Neural cell (in vitro differentiated cells): ENCODE data around the gene MXI1. TPM values are rescaled to one million over a fixed set of nuclear protein-coding genes. Genes with fewer than 3 reads are reported as not detected.
"Not testable (repeated sequence)": the region's sequence is repeated elsewhere in the genome, so short reads cannot be mapped to it uniquely, and the experiment has no call there.

Experiments
- H2AFZ ChIP-seq: fragments of 200-600, 300-800 bp; sonication (generic), shearing (Covaris generic); 2 replicates; pipeline ENCODE4 v1.6.0; 2014; ENCODE audit warnings: low read depth, mild to moderate bottlenecking, antibody characterized with exemption, low read length, moderate library complexity
- H3F3A ChIP-seq: fragments of 200-600 bp; shearing (Covaris generic); 2 replicates; pipeline ENCODE4 v1.6.1; 2016; ENCODE audit warnings: mild to moderate bottlenecking, moderate library complexity, mixed read lengths, antibody characterized with exemption, low read length; ENCODE audit not compliant: insufficient read depth, poor library complexity, severe bottlenecking
- H3K27ac ChIP-seq: fragments of 200-600, 300-800 bp; sonication (generic), shearing (Covaris generic); 2 replicates; pipeline ENCODE4 v1.5.1; 2014; ENCODE audit warnings: mild to moderate bottlenecking, low read length, moderate library complexity
- H3K27me3 ChIP-seq: fragments of 300-800, 200-600 bp; sonication (generic), shearing (Covaris generic); 2 replicates; pipeline ENCODE4 v1.6.0; 2014; ENCODE audit warnings: mild to moderate bottlenecking, low read depth, low read length, moderate library complexity; ENCODE audit not compliant: insufficient read depth
- H3K36me3 ChIP-seq: fragments of 300-800, 200-600 bp; sonication (generic), shearing (Covaris generic); 2 replicates; pipeline ENCODE4 v1.5.1; 2014; ENCODE audit warnings: mild to moderate bottlenecking, antibody characterized with exemption, low read length, moderate library complexity; ENCODE audit not compliant: insufficient read depth
- H3K4me2 ChIP-seq: fragments of 300-800, 200-600 bp; sonication (generic), shearing (Covaris generic); 2 replicates; pipeline ENCODE4 v1.6.0; 2014; ENCODE audit warnings: mild to moderate bottlenecking, low read length
- H3K4me3 ChIP-seq: fragments of 300-800, 200-600 bp; sonication (generic), shearing (Covaris generic); 2 replicates; pipeline ENCODE4 v1.5.1; 2014; ENCODE audit warnings: mild to moderate bottlenecking, low read length, moderate library complexity
- H3K79me2 ChIP-seq: fragments of 200-600 bp; shearing (Covaris generic); replicated peaks from 2 replicates; pipeline ENCODE4 v1.6.0; 2014; ENCODE audit warnings: mild to moderate bottlenecking, low read length, moderate library complexity; ENCODE audit not compliant: insufficient read depth
- H3K9ac ChIP-seq: fragments of 300-800, 200-600 bp; sonication (generic), shearing (Covaris generic); 2 replicates; pipeline ENCODE4 v1.6.1; 2016; ENCODE audit warnings: mild to moderate bottlenecking, low read length, mixed read lengths
- H3K9me2 ChIP-seq: fragments of 200-600 bp; shearing (Covaris generic); 2 replicates; pipeline ENCODE4 v1.6.1; 2016; ENCODE audit warnings: mild to moderate bottlenecking, low read length, mixed read lengths; ENCODE audit not compliant: insufficient read depth
- H3K9me3 ChIP-seq: fragments of 200-600, 300-800 bp; sonication (generic), shearing (Covaris generic); 2 replicates; pipeline ENCODE4 v1.6.1; 2016; ENCODE audit warnings: mild to moderate bottlenecking, mixed run types, low read length, moderate library complexity, mixed read lengths
- H4K20me1 ChIP-seq: fragments of 200-600 bp; shearing (Covaris generic); 2 replicates; pipeline ENCODE4 v1.6.1; 2016; ENCODE audit warnings: mild to moderate bottlenecking, mixed run types; ENCODE audit not compliant: insufficient read depth
- EP300 ChIP-seq: fragments of 450-650 bp; conservative IDR thresholded peaks from 2 replicates; pipeline ENCODE4 v1.6.1; 2014; ENCODE audit warnings: antibody characterized with exemption, mild to moderate bottlenecking, moderate library complexity; ENCODE audit not compliant: poor library complexity, severe bottlenecking
- EZH2 ChIP-seq: fragments of 200-600, 300-800 bp; shearing (Covaris generic), sonication (generic); IDR thresholded peaks from 2 replicates; pipeline ENCODE4 v1.6.1; 2014; ENCODE audit warnings: antibody characterized with exemption, low read length, borderline replicate concordance, mild to moderate bottlenecking; ENCODE audit not compliant: insufficient read depth, poor library complexity, severe bottlenecking
- MXI1 ChIP-seq: fragments of 450-650 bp; conservative IDR thresholded peaks from 2 replicates; pipeline ENCODE4 v1.6.1; 2014; ENCODE audit warnings: antibody characterized with exemption, mild to moderate bottlenecking; ENCODE audit not compliant: poor library complexity, severe bottlenecking
- POLR2AphosphoS5 ChIP-seq: IDR thresholded peaks from 2 replicates; pipeline ENCODE4 v1.6.1; 2012
- RAD21 ChIP-seq: fragments of 450-650 bp; conservative IDR thresholded peaks from 2 replicates; pipeline ENCODE4 v1.6.1; 2014; ENCODE audit warnings: antibody characterized with exemption, mild to moderate bottlenecking, moderate library complexity
- SMC3 ChIP-seq: fragments of 450-650 bp; conservative IDR thresholded peaks from 2 replicates; pipeline ENCODE4 v1.6.1; 2014; ENCODE audit warnings: antibody characterized with exemption, mild to moderate bottlenecking, moderate library complexity; ENCODE audit not compliant: poor library complexity
- TAF1 ChIP-seq: IDR thresholded peaks from 2 replicates; pipeline ENCODE4 v1.6.1; 2012; ENCODE audit warnings: low read depth
- polyA plus RNA-seq: library from polyadenylated mRNA; depleted of rRNA; stranded (reverse); fragments of >200 nt; gene quantifications from 2 replicates; pipeline ENCODE4 v1.2.3, GENCODE V29; 2014
- TF ChIP-seq, protein P1 (sequence below): IDR thresholded peaks from 2 replicates; pipeline ENCODE4 v1.6.1; 2012; ENCODE audit warnings: borderline replicate concordance
- TF ChIP-seq, protein P2 (sequence below): fragments of 450-650 bp; IDR thresholded peaks from 2 replicates; pipeline ENCODE4 v1.5.1; 2014; ENCODE audit warnings: antibody characterized with exemption, mild to moderate bottlenecking, moderate library complexity; ENCODE audit not compliant: poor library complexity, severe bottlenecking

Gene MXI1
- polyA plus RNA-seq, 1 donor from 2014 or later = 69.5 TPM

DNA sequence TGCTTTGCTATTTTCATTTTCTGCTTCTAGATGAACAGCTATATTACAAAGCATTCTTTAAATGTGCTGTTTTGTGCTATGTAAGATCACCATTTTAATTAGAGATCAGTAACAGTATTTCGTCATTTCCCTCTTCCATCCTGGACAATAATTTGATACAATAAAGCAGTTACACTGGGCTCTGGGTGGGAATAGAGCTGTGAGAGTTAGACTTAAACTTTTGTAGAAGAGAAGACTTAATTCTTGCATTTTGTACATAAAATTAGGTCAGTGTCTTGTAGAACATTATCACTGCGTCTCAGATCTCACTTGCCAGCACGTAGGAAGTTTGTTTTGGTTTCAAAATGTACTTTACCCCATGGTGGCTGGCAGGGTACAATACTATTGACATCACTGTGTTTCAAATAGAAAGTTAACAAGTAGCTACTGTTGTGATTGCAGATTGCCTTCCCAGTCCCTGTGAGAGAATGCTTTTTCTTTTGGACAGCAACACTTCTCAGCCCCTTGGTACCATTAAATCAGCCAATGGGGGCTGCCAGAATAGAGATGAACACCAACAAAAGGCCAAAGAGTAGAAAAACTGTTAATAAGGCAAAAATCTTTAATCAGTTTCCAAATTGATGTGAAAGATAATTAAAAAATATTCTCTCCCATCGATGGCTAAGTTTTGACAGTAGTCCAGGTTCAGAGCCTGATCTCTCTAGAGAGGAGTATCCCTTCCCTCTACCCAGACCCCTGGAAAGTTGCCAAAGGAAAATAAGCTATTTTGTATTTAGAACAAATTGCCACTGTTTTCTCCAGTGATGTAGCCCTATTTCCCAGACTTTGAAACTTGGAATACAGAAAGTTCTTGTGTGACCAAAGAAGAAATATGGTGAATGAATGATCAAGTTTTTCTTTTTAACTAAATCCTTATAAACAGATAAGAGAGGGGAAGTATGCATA lies 62.2 kb downstream of the MXI1 start:
- H3K27ac ChIP-seq = no peak overlapping the region
- H3K4me3 ChIP-seq = no peak overlapping the region
- no peak overlapping the region for H3K4me2 ChIP-seq
- no peaks in the 10 kb centered on the region for H3K9me2 ChIP-seq
- H3K27me3 ChIP-seq = no peaks in the 10 kb centered on the region
- TF ChIP-seq EZH2 (no peak), SMC3 (no peak), POLR2AphosphoS5 (no peak), TAF1 (no peak), MXI1 (no peak), RAD21 (no peak), EP300 (no peak)
- TF ChIP-seq, protein P1, sequence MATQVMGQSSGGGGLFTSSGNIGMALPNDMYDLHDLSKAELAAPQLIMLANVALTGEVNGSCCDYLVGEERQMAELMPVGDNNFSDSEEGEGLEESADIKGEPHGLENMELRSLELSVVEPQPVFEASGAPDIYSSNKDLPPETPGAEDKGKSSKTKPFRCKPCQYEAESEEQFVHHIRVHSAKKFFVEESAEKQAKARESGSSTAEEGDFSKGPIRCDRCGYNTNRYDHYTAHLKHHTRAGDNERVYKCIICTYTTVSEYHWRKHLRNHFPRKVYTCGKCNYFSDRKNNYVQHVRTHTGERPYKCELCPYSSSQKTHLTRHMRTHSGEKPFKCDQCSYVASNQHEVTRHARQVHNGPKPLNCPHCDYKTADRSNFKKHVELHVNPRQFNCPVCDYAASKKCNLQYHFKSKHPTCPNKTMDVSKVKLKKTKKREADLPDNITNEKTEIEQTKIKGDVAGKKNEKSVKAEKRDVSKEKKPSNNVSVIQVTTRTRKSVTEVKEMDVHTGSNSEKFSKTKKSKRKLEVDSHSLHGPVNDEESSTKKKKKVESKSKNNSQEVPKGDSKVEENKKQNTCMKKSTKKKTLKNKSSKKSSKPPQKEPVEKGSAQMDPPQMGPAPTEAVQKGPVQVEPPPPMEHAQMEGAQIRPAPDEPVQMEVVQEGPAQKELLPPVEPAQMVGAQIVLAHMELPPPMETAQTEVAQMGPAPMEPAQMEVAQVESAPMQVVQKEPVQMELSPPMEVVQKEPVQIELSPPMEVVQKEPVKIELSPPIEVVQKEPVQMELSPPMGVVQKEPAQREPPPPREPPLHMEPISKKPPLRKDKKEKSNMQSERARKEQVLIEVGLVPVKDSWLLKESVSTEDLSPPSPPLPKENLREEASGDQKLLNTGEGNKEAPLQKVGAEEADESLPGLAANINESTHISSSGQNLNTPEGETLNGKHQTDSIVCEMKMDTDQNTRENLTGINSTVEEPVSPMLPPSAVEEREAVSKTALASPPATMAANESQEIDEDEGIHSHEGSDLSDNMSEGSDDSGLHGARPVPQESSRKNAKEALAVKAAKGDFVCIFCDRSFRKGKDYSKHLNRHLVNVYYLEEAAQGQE = no peak
- TF ChIP-seq, protein P2, sequence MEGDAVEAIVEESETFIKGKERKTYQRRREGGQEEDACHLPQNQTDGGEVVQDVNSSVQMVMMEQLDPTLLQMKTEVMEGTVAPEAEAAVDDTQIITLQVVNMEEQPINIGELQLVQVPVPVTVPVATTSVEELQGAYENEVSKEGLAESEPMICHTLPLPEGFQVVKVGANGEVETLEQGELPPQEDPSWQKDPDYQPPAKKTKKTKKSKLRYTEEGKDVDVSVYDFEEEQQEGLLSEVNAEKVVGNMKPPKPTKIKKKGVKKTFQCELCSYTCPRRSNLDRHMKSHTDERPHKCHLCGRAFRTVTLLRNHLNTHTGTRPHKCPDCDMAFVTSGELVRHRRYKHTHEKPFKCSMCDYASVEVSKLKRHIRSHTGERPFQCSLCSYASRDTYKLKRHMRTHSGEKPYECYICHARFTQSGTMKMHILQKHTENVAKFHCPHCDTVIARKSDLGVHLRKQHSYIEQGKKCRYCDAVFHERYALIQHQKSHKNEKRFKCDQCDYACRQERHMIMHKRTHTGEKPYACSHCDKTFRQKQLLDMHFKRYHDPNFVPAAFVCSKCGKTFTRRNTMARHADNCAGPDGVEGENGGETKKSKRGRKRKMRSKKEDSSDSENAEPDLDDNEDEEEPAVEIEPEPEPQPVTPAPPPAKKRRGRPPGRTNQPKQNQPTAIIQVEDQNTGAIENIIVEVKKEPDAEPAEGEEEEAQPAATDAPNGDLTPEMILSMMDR = no peak
- no peaks in the 10 kb centered on the region for H4K20me1 ChIP-seq
- H3K9ac ChIP-seq = no peak overlapping the region
- H3K79me2 ChIP-seq = peaks cover 12% of the 10 kb centered on the region
- no peak overlapping the region for H2AFZ ChIP-seq
- peaks cover 3% of the 10 kb centered on the region for H3F3A ChIP-seq
- H3K9me3 ChIP-seq = no peaks in the 10 kb centered on the region
- no peaks in the 10 kb centered on the region for H3K36me3 ChIP-seq

DNA sequence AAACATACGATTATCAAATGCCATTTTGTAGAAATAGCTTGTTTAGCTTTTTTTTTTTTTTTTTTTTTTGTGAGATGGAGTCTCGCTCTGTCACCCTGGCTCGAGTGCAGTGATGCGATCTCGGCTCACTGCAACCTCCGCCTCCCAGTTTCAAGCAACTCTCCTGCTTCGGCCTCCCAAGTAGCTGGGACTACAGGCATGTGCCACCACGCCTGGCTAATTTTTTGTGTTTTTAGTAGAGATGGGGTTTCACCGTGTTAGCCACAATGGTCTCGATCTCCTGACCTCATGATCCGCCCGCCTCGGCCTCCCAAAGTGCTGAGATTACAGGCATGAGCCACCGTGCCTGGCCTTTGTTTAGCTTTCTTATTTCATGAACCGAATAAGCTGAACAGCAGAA lies 65.6 kb downstream of the MXI1 start:
- not testable (repeated sequence) for H3K27me3 ChIP-seq, H3K9me2 ChIP-seq, H3K9ac ChIP-seq

More for the DNA sequence above, 65.6 kb downstream of the MXI1 start:
- not testable (repeated sequence) for H3K4me3 ChIP-seq, H2AFZ ChIP-seq, H3F3A ChIP-seq, H3K36me3 ChIP-seq, H4K20me1 ChIP-seq, H3K9me3 ChIP-seq, H3K4me2 ChIP-seq, H3K27ac ChIP-seq
- peaks cover 12% of the 10 kb centered on the region for H3K79me2 ChIP-seq
